Stimulated activated naive CD8-positive, alpha-beta T cell treated with anti-CD3 and anti-CD28 coated beads, Interleukin-15, Interleukin-2, amounts not matched to agents 100 ng/mL and 50 ng/mL, for 24 hours (primary cell): ENCODE data around the gene DDIT4L.
A peak's percentile ranks its signal among the peaks of the same experiment; 100 is the strongest.
"Not testable (repeated sequence)": the region's sequence is repeated elsewhere in the genome, so short reads cannot be mapped to it uniquely, and the experiment has no call there.

ENCODE experiments used
- H3K27ac Mint-ChIP-seq: one replicate; pipeline ENCODE4 v1.8.0; 2021; ENCODE audit warnings: mild to moderate bottlenecking, mixed read lengths
- H3K27me3 Mint-ChIP-seq: one replicate; pipeline ENCODE4 v1.8.0; 2021; ENCODE audit warnings: mixed read lengths
- H3K36me3 Mint-ChIP-seq: one replicate; pipeline ENCODE4 v1.8.0; 2021; ENCODE audit warnings: low read depth, mixed read lengths
- H3K4me1 Mint-ChIP-seq: one replicate; pipeline ENCODE4 v1.8.0; 2021; ENCODE audit warnings: low read depth, mixed read lengths
- H3K4me3 Mint-ChIP-seq: one replicate; pipeline ENCODE4 v1.8.0; 2021; ENCODE audit warnings: mild to moderate bottlenecking, mixed read lengths
- H3K9me3 Mint-ChIP-seq: one replicate; pipeline ENCODE4 v1.8.0; 2021; ENCODE audit warnings: mixed read lengths

Gene DDIT4L

DNA sequence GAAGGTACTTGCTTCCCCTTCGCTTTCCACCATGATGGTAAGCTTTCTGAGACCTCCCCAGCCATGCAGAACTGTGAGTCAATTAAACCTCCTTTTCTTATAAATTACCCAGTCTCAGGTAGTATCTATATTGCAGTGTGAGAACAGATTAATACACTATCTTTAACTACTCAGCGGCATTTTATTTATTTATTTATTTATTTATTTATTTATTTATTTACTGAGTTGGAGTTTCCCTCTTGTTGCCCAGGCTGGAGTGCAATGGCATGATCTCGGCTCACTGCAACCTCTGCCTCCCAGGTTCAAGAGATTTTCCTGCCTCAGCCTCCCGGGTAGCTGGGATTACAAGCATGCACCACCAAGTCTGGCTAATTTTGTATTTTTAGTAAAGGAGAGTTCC is 52.9 kb downstream of the DDIT4L start:
- H3K9me3 Mint-ChIP-seq, result peaks cover 18% of the 10 kb centered on the region
- peak overlapping the region; percentile 47 for H3K27ac Mint-ChIP-seq
- not testable (repeated sequence) for H3K4me3 Mint-ChIP-seq, H3K36me3 Mint-ChIP-seq, H3K4me1 Mint-ChIP-seq, H3K27me3 Mint-ChIP-seq
